ENCODE results near the gene BAHCC1.
"Not testable (repeated sequence)": the region's sequence is repeated elsewhere in the genome, so short reads cannot be mapped to it uniquely, and the experiment has no call there.

BAHCC1 gene

GRCh38 chr17:81354252-81354953 is 40.9 kb upstream of the BAHCC1 start:
- Histone ChIP-seq H3K4me1 (ENCODE audit: control insufficient read depth, low read depth, low read length) (no peaks in the 10 kb centered on the region), H3K27me3 (ENCODE audit: control insufficient read depth, insufficient read depth, low read length) (peaks cover 12% of the 10 kb centered on the region), H3K9ac (ENCODE audit: low read length) (no peak overlapping the region), H3K9me3 (ENCODE audit: control insufficient read depth, low read depth, low read length) (no peaks in the 10 kb centered on the region), H3K36me3 (ENCODE audit: control insufficient read depth, low read depth, low read length) (no peaks in the 10 kb centered on the region), H3K4me3 (ENCODE audit: low read length) (no peak overlapping the region), H3K27ac (ENCODE audit: low read length) (no peak overlapping the region)

DNA sequence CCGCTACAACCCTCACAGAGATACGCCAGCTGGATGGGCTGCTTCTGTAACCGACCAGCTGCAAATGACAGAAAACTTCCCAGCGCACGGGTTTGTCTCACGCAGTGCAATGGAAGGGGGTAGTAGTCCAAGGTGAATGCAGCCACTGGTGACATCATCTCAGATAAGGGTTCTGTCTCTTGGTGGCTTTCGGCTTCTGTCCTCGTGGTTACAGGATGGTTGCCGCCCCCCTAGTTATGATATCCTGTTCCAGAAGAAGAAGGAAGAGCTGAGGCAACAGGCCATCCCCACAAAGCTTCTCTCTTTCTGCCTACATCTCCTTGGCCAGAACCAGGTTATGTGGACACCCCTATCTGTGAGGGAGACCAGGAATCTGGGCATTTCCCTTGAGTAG is 40.3 kb upstream of the BAHCC1 start:
- Histone ChIP-seq H3K36me3 (ENCODE audit: control insufficient read depth, low read depth, low read length) (no peaks in the 10 kb centered on the region), H3K9ac (ENCODE audit: low read length) (no peak overlapping the region), H3K27ac (ENCODE audit: low read length) (no peak overlapping the region), H3K4me1 (ENCODE audit: control insufficient read depth, low read depth, low read length) (no peaks in the 10 kb centered on the region), H3K4me3 (ENCODE audit: low read length) (no peak overlapping the region), H3K9me3 (ENCODE audit: control insufficient read depth, low read depth, low read length) (no peaks in the 10 kb centered on the region), H3K27me3 (ENCODE audit: control insufficient read depth, insufficient read depth, low read length) (peaks cover 7% of the 10 kb centered on the region)

DNA sequence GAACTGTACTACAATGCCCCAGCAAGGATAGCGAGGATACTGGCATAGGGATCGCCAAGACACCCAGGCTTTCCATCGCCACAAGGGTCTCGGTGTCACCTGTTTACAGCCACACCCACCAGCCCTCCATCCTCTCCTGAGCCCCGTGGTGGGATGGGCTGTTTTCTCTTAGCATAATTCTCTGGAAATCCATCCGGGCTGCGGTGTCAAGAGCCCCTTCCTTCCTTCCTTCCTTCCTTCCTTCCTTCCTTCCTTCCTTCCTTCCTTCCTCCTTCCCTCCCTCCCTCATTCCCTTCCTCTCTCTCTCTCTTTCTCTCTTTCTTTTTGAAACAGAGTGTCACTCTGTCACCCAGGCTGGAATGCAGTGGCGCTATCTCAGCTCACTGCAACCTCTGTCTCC is 36.0 kb upstream of the BAHCC1 start:
- H3K4me1 ChIP-seq (ENCODE audit: control insufficient read depth, low read depth, low read length) = no peaks in the 10 kb centered on the region
- no peak overlapping the region for H3K27ac ChIP-seq (ENCODE audit: low read length)
- no peak overlapping the region for H3K9ac ChIP-seq (ENCODE audit: low read length)
- H3K9me3 ChIP-seq (ENCODE audit: control insufficient read depth, low read depth, low read length) = no peaks in the 10 kb centered on the region
- H3K36me3 ChIP-seq (ENCODE audit: control insufficient read depth, low read depth, low read length) = no peaks in the 10 kb centered on the region
- H3K27me3 ChIP-seq (ENCODE audit: control insufficient read depth, insufficient read depth, low read length) = peaks cover 7% of the 10 kb centered on the region
- H3K4me3 ChIP-seq (ENCODE audit: low read length) = no peak overlapping the region

GRCh38 chr17:81362001-81362400 is 33.3 kb upstream of the BAHCC1 start:
- not testable (repeated sequence) for H3K27ac ChIP-seq (ENCODE audit: low read length); H3K36me3 ChIP-seq (ENCODE audit: control insufficient read depth, low read depth, low read length); H3K9ac ChIP-seq (ENCODE audit: low read length); H3K9me3 ChIP-seq (ENCODE audit: control insufficient read depth, low read depth, low read length); H3K4me1 ChIP-seq (ENCODE audit: control insufficient read depth, low read depth, low read length); H3K4me3 ChIP-seq (ENCODE audit: low read length)
- H3K27me3 ChIP-seq (ENCODE audit: control insufficient read depth, insufficient read depth, low read length) = peaks cover 29% of the 10 kb centered on the region

GRCh38 chr17:81364278-81365147 is 30.7 kb upstream of the BAHCC1 start:
- no peaks in the 10 kb centered on the region for H3K4me1 ChIP-seq (ENCODE audit: control insufficient read depth, low read depth, low read length)
- H3K27ac ChIP-seq (ENCODE audit: low read length) = no peak overlapping the region
- H3K36me3 ChIP-seq (ENCODE audit: control insufficient read depth, low read depth, low read length) = no peaks in the 10 kb centered on the region
- H3K4me3 ChIP-seq (ENCODE audit: low read length) = peak overlapping the region; percentile 34
- no peaks in the 10 kb centered on the region for H3K9me3 ChIP-seq (ENCODE audit: control insufficient read depth, low read depth, low read length)
- H3K9ac ChIP-seq (ENCODE audit: low read length) = no peak overlapping the region
- H3K27me3 ChIP-seq (ENCODE audit: control insufficient read depth, insufficient read depth, low read length) = peaks cover 29% of the 10 kb centered on the region

- H3K9me3 ChIP-seq (ENCODE audit: control insufficient read depth, low read depth, low read length) = no peaks in the 10 kb centered on the region
- peak overlapping the region; percentile 34 for H3K4me3 ChIP-seq (ENCODE audit: low read length)
- H3K9ac ChIP-seq (ENCODE audit: low read length) = no peak overlapping the region
- H3K4me1 ChIP-seq (ENCODE audit: control insufficient read depth, low read depth, low read length) = no peaks in the 10 kb centered on the region
- H3K27me3 ChIP-seq (ENCODE audit: control insufficient read depth, insufficient read depth, low read length) = peaks cover 29% of the 10 kb centered on the region
- H3K27ac ChIP-seq (ENCODE audit: low read length) = no peak overlapping the region
- H3K36me3 ChIP-seq (ENCODE audit: control insufficient read depth, low read depth, low read length) = no peaks in the 10 kb centered on the region
Measured at GRCh38 chr17:81365148-81365600, 30.1 kb upstream of the BAHCC1 start.

- H3K9me3 ChIP-seq (ENCODE audit: control insufficient read depth, low read depth, low read length) = no peaks in the 10 kb centered on the region
- no peak overlapping the region for H3K9ac ChIP-seq (ENCODE audit: low read length)
- no peaks in the 10 kb centered on the region for H3K4me1 ChIP-seq (ENCODE audit: control insufficient read depth, low read depth, low read length)
- H3K36me3 ChIP-seq (ENCODE audit: control insufficient read depth, low read depth, low read length) = no peaks in the 10 kb centered on the region
- no peak overlapping the region for H3K27ac ChIP-seq (ENCODE audit: low read length)
- peaks cover 29% of the 10 kb centered on the region for H3K27me3 ChIP-seq (ENCODE audit: control insufficient read depth, insufficient read depth, low read length)
- peak overlapping the region; percentile 34 for H3K4me3 ChIP-seq (ENCODE audit: low read length)
Measured at GRCh38 chr17:81365601-81366585, 29.4 kb upstream of the BAHCC1 start.

DNA sequence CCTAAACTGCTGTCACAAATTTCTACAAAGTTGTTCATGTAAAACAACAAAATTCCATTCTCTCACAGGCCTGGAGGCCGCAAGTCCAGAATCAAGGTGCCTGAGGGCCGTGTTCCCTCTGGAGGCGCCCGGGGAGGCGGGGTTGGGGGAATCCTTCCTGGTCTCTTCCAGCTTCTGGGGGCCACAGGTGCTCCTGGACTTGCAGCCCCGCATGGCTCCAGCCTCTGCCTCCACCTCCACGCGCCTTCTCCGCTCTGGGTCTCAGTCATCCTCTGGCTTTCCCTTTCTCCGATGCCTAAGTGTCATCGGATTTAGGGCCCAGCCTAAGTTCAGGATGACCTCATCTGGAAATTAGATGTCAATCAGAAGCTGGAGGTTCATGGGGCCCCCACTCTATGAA is 28.6 kb upstream of the BAHCC1 start:
- Histone ChIP-seq H3K27me3 (ENCODE audit: control insufficient read depth, insufficient read depth, low read length) (peaks cover 29% of the 10 kb centered on the region), H3K9me3 (ENCODE audit: control insufficient read depth, low read depth, low read length) (no peaks in the 10 kb centered on the region), H3K9ac (ENCODE audit: low read length) (no peak overlapping the region), H3K4me3 (ENCODE audit: low read length) (no peak overlapping the region), H3K4me1 (ENCODE audit: control insufficient read depth, low read depth, low read length) (no peaks in the 10 kb centered on the region), H3K36me3 (ENCODE audit: control insufficient read depth, low read depth, low read length) (no peaks in the 10 kb centered on the region), H3K27ac (ENCODE audit: low read length) (no peak overlapping the region)

GRCh38 chr17:81367171-81367570 is 28.1 kb upstream of the BAHCC1 start:
- H3K9ac ChIP-seq (ENCODE audit: low read length) = no peak overlapping the region
- peaks cover 29% of the 10 kb centered on the region for H3K27me3 ChIP-seq (ENCODE audit: control insufficient read depth, insufficient read depth, low read length)
- no peaks in the 10 kb centered on the region for H3K4me1 ChIP-seq (ENCODE audit: control insufficient read depth, low read depth, low read length)
- no peak overlapping the region for H3K27ac ChIP-seq (ENCODE audit: low read length)
- H3K4me3 ChIP-seq (ENCODE audit: low read length) = no peak overlapping the region
- no peaks in the 10 kb centered on the region for H3K9me3 ChIP-seq (ENCODE audit: control insufficient read depth, low read depth, low read length)
- H3K36me3 ChIP-seq (ENCODE audit: control insufficient read depth, low read depth, low read length) = no peaks in the 10 kb centered on the region

DNA sequence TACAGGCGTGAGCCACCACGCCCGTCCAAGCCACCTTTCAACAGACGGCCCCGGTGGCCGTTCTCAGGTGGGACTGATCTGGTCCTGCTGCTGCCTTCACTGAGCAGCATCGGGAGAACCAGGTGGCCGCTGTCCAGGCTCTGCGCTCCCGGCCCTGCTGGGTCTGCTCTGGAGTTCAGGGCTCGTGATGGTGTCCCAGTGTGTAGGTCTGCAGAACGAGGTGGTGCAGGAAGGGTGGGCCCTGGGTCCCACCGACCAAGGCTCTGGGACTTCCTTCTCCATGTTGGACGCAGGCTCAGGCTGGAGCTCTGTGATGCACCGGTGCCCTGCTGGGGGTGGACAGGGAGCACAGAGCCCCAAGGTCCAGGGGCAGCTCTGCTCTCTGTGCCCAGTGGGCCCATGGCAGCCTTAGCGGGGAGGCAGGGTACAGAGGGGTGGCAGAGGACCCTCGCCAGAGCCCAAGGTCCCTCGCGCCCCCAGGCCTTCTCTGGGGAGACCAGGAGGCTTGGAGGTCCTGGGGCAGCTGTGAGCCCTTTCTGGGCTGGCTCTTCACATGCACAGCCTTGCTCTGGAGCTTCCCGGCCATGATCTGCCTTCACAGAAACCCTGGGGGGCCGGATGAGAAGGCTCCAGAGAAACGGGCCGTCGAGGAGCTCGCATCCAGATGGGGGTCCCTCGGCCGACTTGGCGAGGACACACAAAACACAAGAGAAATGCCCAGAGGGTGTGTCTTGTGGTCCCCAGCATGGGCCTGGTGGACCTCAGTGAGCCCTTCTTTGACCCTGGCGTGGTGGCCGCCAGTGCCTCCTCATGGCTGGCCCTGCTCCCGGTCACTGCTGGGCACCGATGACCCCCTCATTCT is 26.9 kb upstream of the BAHCC1 start:
- H3K27me3 ChIP-seq (ENCODE audit: control insufficient read depth, insufficient read depth, low read length) = peaks cover 29% of the 10 kb centered on the region
- H3K4me1 ChIP-seq (ENCODE audit: control insufficient read depth, low read depth, low read length) = no peaks in the 10 kb centered on the region
- no peak overlapping the region for H3K27ac ChIP-seq (ENCODE audit: low read length)

More for the DNA sequence above, 26.9 kb upstream of the BAHCC1 start:
- Histone ChIP-seq H3K9me3 (ENCODE audit: control insufficient read depth, low read depth, low read length) (no peaks in the 10 kb centered on the region), H3K4me3 (ENCODE audit: low read length) (no peak overlapping the region), H3K36me3 (ENCODE audit: control insufficient read depth, low read depth, low read length) (no peaks in the 10 kb centered on the region), H3K9ac (ENCODE audit: low read length) (no peak overlapping the region)

Data from iPS-18a (cell line).